Cardiac fibroblast (primary cell): ENCODE results near the gene INPP4A.

Experiments used
- DNase-seq, 2 donors: peaks; one replicate each; pipeline versions ENCODE4 v3.0.0 to v3.0.0-alpha.2; 2010; ENCODE audit warnings: low read depth in 2 of 2
- H3K4me3 ChIP-seq, 2 donors: replicated peaks in 1 of 2; 1 replicate in 1 of 2; 2 replicates in 1 of 2; pipeline ENCODE4 v1.5.1; 2011; ENCODE audit warnings: low read depth in 2 of 2, low read length in 2 of 2, mild to moderate bottlenecking in 2 of 2, moderate library complexity in 1 of 2
- TF ChIP-seq, protein P1 (sequence below): IDR thresholded peaks from one replicate; pipeline ENCODE4 v1.5.1; 2011; ENCODE audit warnings: low read depth, mild to moderate bottlenecking, low read length, inconsistent platforms

The INPP4A gene

DNA sequence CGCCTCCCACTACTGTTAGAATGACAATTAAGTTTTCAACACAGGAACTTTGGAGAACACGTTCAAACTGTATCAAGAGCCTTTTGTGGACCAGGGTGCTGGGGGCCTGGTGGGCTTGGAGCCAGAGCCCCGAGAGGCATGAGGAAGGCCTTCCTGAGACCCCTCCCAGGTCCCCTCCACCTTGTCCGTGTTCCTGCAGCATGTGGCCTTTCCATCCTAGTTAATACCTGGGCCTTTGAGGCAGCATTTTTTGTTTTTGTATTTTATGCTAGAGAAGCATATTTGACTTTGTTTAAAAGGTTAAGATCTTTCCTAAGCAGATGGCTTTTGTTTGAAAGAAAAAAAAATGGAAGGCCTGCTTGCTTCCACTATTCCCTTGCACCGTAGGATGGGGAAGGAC is 68.0 kb downstream of the INPP4A start:
- no peak for DNase-seq
- no peak overlapping the region for H3K4me3 ChIP-seq
- TF ChIP-seq, protein P1, sequence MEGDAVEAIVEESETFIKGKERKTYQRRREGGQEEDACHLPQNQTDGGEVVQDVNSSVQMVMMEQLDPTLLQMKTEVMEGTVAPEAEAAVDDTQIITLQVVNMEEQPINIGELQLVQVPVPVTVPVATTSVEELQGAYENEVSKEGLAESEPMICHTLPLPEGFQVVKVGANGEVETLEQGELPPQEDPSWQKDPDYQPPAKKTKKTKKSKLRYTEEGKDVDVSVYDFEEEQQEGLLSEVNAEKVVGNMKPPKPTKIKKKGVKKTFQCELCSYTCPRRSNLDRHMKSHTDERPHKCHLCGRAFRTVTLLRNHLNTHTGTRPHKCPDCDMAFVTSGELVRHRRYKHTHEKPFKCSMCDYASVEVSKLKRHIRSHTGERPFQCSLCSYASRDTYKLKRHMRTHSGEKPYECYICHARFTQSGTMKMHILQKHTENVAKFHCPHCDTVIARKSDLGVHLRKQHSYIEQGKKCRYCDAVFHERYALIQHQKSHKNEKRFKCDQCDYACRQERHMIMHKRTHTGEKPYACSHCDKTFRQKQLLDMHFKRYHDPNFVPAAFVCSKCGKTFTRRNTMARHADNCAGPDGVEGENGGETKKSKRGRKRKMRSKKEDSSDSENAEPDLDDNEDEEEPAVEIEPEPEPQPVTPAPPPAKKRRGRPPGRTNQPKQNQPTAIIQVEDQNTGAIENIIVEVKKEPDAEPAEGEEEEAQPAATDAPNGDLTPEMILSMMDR, result no peak

DNA sequence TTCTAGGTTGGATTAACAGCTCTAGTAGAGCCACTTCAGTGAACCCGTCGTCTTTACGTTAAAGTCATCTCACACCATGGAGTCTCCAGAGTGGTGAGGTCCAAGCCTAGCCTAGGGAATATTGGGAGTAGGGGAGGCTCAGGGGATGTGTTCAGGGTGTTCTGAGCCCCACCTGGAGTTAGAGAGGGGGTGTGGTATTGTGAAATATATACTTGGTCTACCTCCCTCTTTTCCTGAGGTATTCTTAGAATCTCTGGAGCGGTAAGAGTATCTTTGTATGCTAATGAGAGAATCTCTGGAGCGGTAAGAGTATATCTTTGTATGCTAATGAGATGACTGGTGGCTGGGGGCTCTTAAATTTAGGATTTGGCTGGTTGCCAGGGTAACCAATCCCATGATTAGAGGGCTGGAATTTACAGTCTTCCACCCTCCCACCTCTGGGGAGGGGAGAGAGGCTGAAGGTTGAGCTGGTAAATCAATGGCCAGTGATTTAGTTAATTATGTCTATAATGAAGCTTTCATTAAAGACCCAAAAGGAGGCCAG is 69.5 kb downstream of the INPP4A start:
- TF ChIP-seq, protein P1, result no peak
- no peak for DNase-seq
- no peak overlapping the region for H3K4me3 ChIP-seq

DNA sequence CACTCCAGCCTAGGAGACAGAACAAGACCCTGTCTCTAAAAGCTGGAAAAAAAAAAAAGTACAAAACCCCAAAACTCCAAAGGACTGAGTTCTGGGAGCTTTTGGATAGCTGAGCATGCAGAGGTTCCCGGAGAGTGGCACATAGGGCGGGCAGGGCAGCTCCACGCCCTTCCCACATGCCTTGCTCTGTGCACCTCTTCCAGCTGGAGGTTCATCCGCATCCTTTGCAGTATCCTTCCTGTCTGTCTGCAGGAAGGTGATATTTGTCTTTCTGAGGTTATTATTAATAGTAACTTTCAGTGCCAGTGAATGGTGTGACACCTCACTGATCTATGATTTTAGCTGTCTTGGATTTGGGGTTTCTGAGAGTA is 70.2 kb downstream of the INPP4A start:
- DNase-seq, result no peak
- H3K4me3 ChIP-seq, result no peak overlapping the region
- TF ChIP-seq, protein P1, result no peak

DNA sequence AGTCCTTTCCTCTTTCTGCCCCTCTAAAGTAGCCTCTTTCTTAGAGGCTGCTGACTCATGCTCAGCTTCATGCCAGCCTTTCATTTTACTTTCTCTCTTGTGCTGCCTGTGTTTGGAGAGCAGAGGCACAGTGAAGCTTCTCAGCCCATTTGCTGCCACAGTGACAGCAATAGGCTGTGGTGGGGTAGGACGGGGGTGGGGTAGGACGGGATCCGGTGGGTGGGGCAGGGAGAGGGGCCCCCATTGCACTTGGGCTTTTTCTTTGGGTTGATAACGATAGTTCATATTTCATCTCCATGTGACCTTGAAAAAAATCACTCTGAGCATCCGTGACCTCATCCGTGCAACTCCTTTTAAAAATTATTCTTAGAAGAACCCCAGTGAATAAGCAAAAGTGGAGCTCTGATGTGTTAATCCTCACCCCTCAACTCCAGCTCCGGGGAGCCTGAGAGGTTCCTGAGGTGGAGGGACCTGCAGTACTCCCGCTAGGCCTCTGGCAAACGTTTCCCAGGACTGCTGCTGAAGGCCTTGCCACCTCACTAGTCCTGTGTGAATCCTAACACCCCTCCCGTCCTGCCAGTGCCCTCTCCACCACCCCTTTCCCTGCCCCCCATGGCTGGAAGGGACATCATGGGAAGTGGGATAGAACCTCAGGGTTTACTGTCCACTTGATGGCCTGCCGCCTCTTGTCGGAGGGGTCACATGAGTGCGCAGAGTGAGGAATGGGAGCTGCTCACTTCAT is 70.8 kb downstream of the INPP4A start:
- DNase-seq, result peak; percentile 56 to 61
- TF ChIP-seq, protein P1, result no peak
- no peak overlapping the region for H3K4me3 ChIP-seq

DNA sequence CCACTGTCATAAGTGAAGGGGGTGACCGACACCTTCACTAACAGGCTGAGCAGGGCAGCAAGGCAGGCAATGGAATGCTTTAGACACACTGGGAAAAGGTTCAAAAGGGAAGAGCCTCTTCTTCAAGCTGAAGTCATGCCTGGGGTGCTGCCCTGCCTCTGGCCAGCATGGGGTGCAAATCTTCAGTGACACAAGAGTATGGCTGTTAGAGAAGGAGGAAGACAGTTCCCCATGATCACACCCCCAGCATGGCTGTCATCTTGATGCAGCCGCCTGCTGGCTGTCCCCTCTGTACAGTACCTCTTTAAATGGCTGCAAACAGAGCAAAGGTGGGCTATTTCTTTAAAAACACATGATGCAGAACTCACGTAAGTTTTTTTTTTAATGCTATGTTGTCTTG is 71.9 kb downstream of the INPP4A start:
- TF ChIP-seq, protein P1, result no peak
- DNase-seq, result no peak
- no peak overlapping the region for H3K4me3 ChIP-seq

DNA sequence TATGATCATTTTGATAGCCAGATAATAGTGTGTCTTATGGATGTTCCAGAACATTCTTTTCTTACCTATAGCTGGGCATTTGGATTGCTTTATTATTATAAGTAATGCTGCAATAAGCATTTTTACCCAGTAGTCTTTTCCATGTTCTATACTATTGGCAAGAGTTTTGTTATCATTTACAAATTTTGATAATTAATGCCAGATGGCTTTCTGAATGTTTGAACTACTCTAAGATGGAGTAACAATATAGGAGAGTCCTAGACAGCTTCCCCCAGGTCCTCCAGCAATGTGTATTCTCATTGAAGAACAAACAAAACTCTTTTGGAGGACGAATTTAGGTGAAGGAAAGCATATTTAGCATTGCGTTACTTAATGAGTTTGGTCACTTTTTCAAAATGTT is 73.0 kb downstream of the INPP4A start:
- no peak overlapping the region for H3K4me3 ChIP-seq
- no peak for DNase-seq
- TF ChIP-seq, protein P1, result no peak
